A549 (cell line): ENCODE measurements around the gene PITPNC1. TPM values are rescaled to one million over a fixed set of nuclear protein-coding genes. Genes with fewer than 3 reads are reported as not detected.
"Not testable (repeated sequence)": the region's sequence is repeated elsewhere in the genome, so short reads cannot be mapped to it uniquely, and the experiment has no call there.

ENCODE experiments used
- ATAC-seq, 2 experiments: fragments of 200-7000 bp in 1 of 2; fragments of >200 bp in 1 of 2; cut with Nextera tagmentation in 1 of 2; cut with Tn5 transposase in 1 of 2; 3 replicates each; pipeline versions ENCODE4 v1.8.0 to v1.9.1; 2018 to 2020; ENCODE audit warnings: mild to moderate bottlenecking in 1 of 2, moderate library complexity in 1 of 2
- CTCF ChIA-PET: fragments of 300-600 bp; sonication (Branson Sonifier 250); formaldehyde crosslinking; extraction: SDS; loops from one replicate; lab custom pipeline; 2021; ENCODE audit warnings: antibody characterized with exemption, inconsistent platforms; lab: Yijun Ruan, JAX
- POLR2A ChIA-PET: fragments of 350-600 bp; formaldehyde crosslinking; extraction: SDS; loops from one replicate; lab custom pipeline; 2021; ENCODE audit warnings: antibody characterized with exemption, inconsistent platforms; lab: Yijun Ruan, JAX
- DNase-seq, 2 experiments: peaks; one replicate each; pipeline versions ENCODE4 v3.0.0 to v3.0.0-alpha.2; 2011 to 2016; ENCODE audit warnings: low read depth in 1 of 2, low spot score in 1 of 2
- FAIRE-seq: peaks from 2 replicates; lab custom pipeline; 2011; peaks lifted over from hg19 to GRCh38; lab: Jason Lieb, UNC
- H3K27ac ChIP-seq, 2 experiments: fragments of >200 bp; sonication (Bioruptor Twin); formaldehyde crosslinking; 3 replicates each; pipeline ENCODE4 v1.5.1; 2016 to 2017
- H3K4me1 ChIP-seq: fragments of >200 bp; sonication (Bioruptor Twin); formaldehyde crosslinking; 3 replicates; pipeline ENCODE4 v1.6.1; 2016
- H3K4me2 ChIP-seq: fragments of >200 bp; sonication (Bioruptor Twin); formaldehyde crosslinking; 3 replicates; pipeline ENCODE4 v1.6.1; 2016
- H3K4me3 ChIP-seq: fragments of >200 bp; sonication (Bioruptor Twin); formaldehyde crosslinking; 3 replicates; pipeline ENCODE4 v1.5.1; 2016
- H3K9me3 ChIP-seq: fragments of >200 bp; sonication (Bioruptor Twin); formaldehyde crosslinking; 3 replicates; pipeline ENCODE4 v1.6.1; 2016
- ATOH8 ChIP-seq: fragments of 250-450 bp; sonication (Bioruptor Pico); IDR thresholded peaks from 2 replicates; pipeline ENCODE4 v1.5.0; 2020; ENCODE audit warnings: low read depth, mild to moderate bottlenecking, moderate library complexity
- CBX8 ChIP-seq: fragments of 200-600 bp; sonication (generic); IDR thresholded peaks from 2 replicates; pipeline ENCODE4 v1.6.1; 2016
- CEBPB ChIP-seq, 2 experiments: fragments of >200 bp in 1 of 2; sonication (Bioruptor Twin) in 1 of 2; formaldehyde crosslinking in 1 of 2; IDR thresholded peaks; 2 replicates each; pipeline ENCODE4 v1.6.1; 2012 to 2016
- CHD4 ChIP-seq: fragments of 200-600 bp; sonication (generic); IDR thresholded peaks from 2 replicates; pipeline ENCODE4 v1.6.1; 2016; ENCODE audit warnings: antibody characterized with exemption, mild to moderate bottlenecking, borderline replicate concordance
- E2F6 ChIP-seq: IDR thresholded peaks from 2 replicates; pipeline ENCODE4 v1.6.1; 2012; ENCODE audit warnings: low read depth, borderline replicate concordance
- GATA3 ChIP-seq: IDR thresholded peaks from 2 replicates; pipeline ENCODE4 v1.6.1; 2012; ENCODE audit warnings: borderline replicate concordance
- HEYL ChIP-seq: fragments of 250-450 bp; sonication (Bioruptor Pico); IDR thresholded peaks from 2 replicates; pipeline ENCODE4 v1.8.0; 2021; ENCODE audit warnings: mild to moderate bottlenecking, moderate library complexity
- HMGXB4 ChIP-seq: fragments of 250-450 bp; sonication (Bioruptor Pico); IDR thresholded peaks from 2 replicates; pipeline ENCODE4 v1.5.0; 2021; ENCODE audit warnings: mild to moderate bottlenecking, moderate library complexity, borderline replicate concordance
- HOXB13 ChIP-seq: fragments of 250-450 bp; sonication (Bioruptor Pico); IDR thresholded peaks from 2 replicates; pipeline ENCODE4 v1.5.0; 2020; ENCODE audit warnings: low read depth, mild to moderate bottlenecking, moderate library complexity
- JUN ChIP-seq, 2 experiments: fragments of >200 bp; sonication (Bioruptor Twin); formaldehyde crosslinking; IDR thresholded peaks; 2 replicates in 1 of 2; 3 replicates in 1 of 2; pipeline ENCODE4 v1.6.1; 2016 to 2017
- JUNB ChIP-seq: fragments of >200 bp; sonication (Bioruptor Twin); formaldehyde crosslinking; IDR thresholded peaks from 2 replicates; pipeline ENCODE4 v1.6.1; 2016
- KDM1A ChIP-seq: fragments of 200-600 bp; sonication (generic); IDR thresholded peaks from 2 replicates; pipeline ENCODE4 v1.6.1; 2016; ENCODE audit warnings: low read depth, mild to moderate bottlenecking
- MAFK ChIP-seq: fragments of 450-650 bp; IDR thresholded peaks from 2 replicates; pipeline ENCODE4 v1.6.1; 2014; ENCODE audit not compliant: partially characterized antibody
- MAX ChIP-seq: IDR thresholded peaks from 2 replicates; pipeline ENCODE4 v1.6.1; 2012
- PBX3 ChIP-seq: IDR thresholded peaks from 2 replicates; pipeline ENCODE4 v1.6.1; 2012
- RAD21 ChIP-seq, 2 experiments: fragments of >200 bp in 1 of 2; sonication (Bioruptor Twin) in 1 of 2; formaldehyde crosslinking in 1 of 2; IDR thresholded peaks in 1 of 2; conservative IDR thresholded peaks in 1 of 2; 2 replicates in 1 of 2; 3 replicates in 1 of 2; pipeline ENCODE4 v1.6.1; 2012 to 2018; ENCODE audit warnings: inconsistent platforms in 1 of 2
- RCOR1 ChIP-seq: fragments of 150-350 bp; IDR thresholded peaks from 2 replicates; pipeline ENCODE4 v1.6.1; 2014; ENCODE audit warnings: antibody characterized with exemption, low read length, low read depth
- RNF2 ChIP-seq: fragments of 200-600 bp; sonication (generic); IDR thresholded peaks from 2 replicates; pipeline ENCODE4 v1.6.1; 2016; ENCODE audit warnings: low read depth, mild to moderate bottlenecking, antibody characterized with exemption, moderate library complexity, borderline replicate concordance
- SREBF2 ChIP-seq: fragments of 450-650 bp; IDR thresholded peaks from 2 replicates; pipeline ENCODE4 v1.6.1; 2014; ENCODE audit warnings: mild to moderate bottlenecking, moderate library complexity
- TP53 ChIP-seq: fragments of 250-450 bp; sonication (Bioruptor Pico); IDR thresholded peaks from 2 replicates; pipeline ENCODE4 v1.5.0; 2021; ENCODE audit warnings: mild to moderate bottlenecking, moderate library complexity
- ZC3H11A ChIP-seq: fragments of 450-650 bp; IDR thresholded peaks from 2 replicates; pipeline ENCODE4 v1.6.1; 2014; ENCODE audit warnings: antibody characterized with exemption, mild to moderate bottlenecking
- ZNF302 ChIP-seq: fragments of 250-450 bp; sonication (Bioruptor Pico); IDR thresholded peaks from 2 replicates; pipeline ENCODE4 v1.9.0; 2021; ENCODE audit warnings: inconsistent platforms, mild to moderate bottlenecking, moderate library complexity
- WGBS: methylation state at CpG from one replicate; pipeline ENCODE4 v1.1.6; 2017; ENCODE audit errors: missing lambda C conversion rate; 5-methylcytosine and 5-hydroxymethylcytosine counted together
- polyA plus RNA-seq, 4 experiments: library from polyadenylated mRNA; depleted of rRNA in 3 of 4; stranded (reverse); fragments of >200 nt; fragmentation: RNase III in 1 of 4; extraction: RNeasy Plus Mini Kit Qiagen cat#74134 plus additional on column Dnase treatment in 1 of 4; gene quantifications; 2 replicates in 3 of 4; 3 replicates in 1 of 4; pipeline ENCODE4 v1.2.3, GENCODE V29; 2011 to 2017

Gene PITPNC1
- polyA plus RNA-seq, 2 of the 4 experiments (the other 2 are of a cell fraction): 3.7 to 11.2 TPM

GRCh38 chr17:67515490-67516083, 138.5 kb downstream of the PITPNC1 start:
- CTCF ChIA-PET: interaction anchor here (0.8 to 1.7 kb wide), 2 partner anchors 41 to 43 kb away, joined by 3 to 6 read pairs; no protein-coding TSS in a partner anchor
- ATAC-seq (no peak), DNase-seq (no peak), FAIRE-seq (no peak)
- Histone ChIP-seq H3K4me1 (no peaks in the 10 kb centered on the region), H3K27ac (no peak overlapping the region), H3K9me3 (peaks cover 9% of the 10 kb centered on the region; the same call in 2 of the 3 replicates), H3K4me2 (no peak overlapping the region), H3K4me3 (no peak overlapping the region)
- POLR2A ChIA-PET: no interaction called here
- TF ChIP-seq CHD4 (no peak), ZC3H11A (no peak)
- WGBS: 66% methylated on average over 10 of the region's 10 CpGs

- WGBS: 80% methylated on average over 10 of the region's 10 CpGs
- H3K4me3 ChIP-seq, ATAC-seq, DNase-seq, H3K9me3 ChIP-seq, FAIRE-seq, H3K4me1 ChIP-seq, POLR2A ChIA-PET, H3K4me2 ChIP-seq, H3K27ac ChIP-seq: not testable (repeated sequence)
- CTCF ChIA-PET: interaction anchor here (0.8 to 1.7 kb wide), 4 partner anchors 11 to 173 kb away, joined by 3 to 6 read pairs (median 3); no protein-coding TSS in a partner anchor
Measured at GRCh38 chr17:67516571-67516970, 139.5 kb downstream of the PITPNC1 start.

- Histone ChIP-seq H3K4me3 (no peak overlapping the region), H3K4me1 (no peaks in the 10 kb centered on the region), H3K9me3 (peaks cover 9% of the 10 kb centered on the region; the same call in 2 of the 3 replicates), H3K4me2 (no peak overlapping the region), H3K27ac (no peak overlapping the region)
- TF ChIP-seq JUN (IDR thresholded peaks at IDR 0.05) (no peak), E2F6 (no peak), MAX (no peak), ATOH8 (CRISPR knock-in tag) (no peak), SREBF2 (no peak), JUNB (no peak), HEYL (CRISPR knock-in tag) (no peak), HOXB13 (no peak), RCOR1 (no peak), ZNF302 (no peak), RNF2 (no peak), RAD21 (conservative IDR thresholded peaks at IDR 0.05 in 1 of 2, IDR thresholded peaks at IDR 0.05 in 1 of 2) (no peak), GATA3 (no peak), KDM1A (no peak), CBX8 (no peak), PBX3 (no peak), MAFK (no peak), CEBPB (IDR thresholded peaks at IDR 0.05) (no peak), TP53 (CRISPR knock-in tag) (no peak), HMGXB4 (CRISPR knock-in tag) (no peak)
- ChIA-PET POLR2A (no interaction called here), CTCF (interaction anchor here (0.6 to 1.7 kb wide), 6 partner anchors 9 to 172 kb away, joined by 3 to 6 read pairs (median 4); no protein-coding TSS in a partner anchor)
- FAIRE-seq (no peak), DNase-seq (no peak), ATAC-seq (no peak)
- 60% methylated on average over 1 of the region's 1 CpG for WGBS
Measured at GRCh38 chr17:67517325-67517724, 140.2 kb downstream of the PITPNC1 start.
